OCI-LY3 (cell line): ENCODE data around the gene PELO.

Experiments used
- EZH2phosphoT487 ChIP-seq: fragments of 200-600 bp; shearing (Covaris generic); IDR thresholded peaks from 2 replicates; pipeline ENCODE4 v1.6.1; 2018; ENCODE audit warnings: antibody characterized with exemption, mixed run types, low read depth
- TF ChIP-seq, protein P1 (sequence below): fragments of 200-600, 300-600 bp; sonication (generic); IDR thresholded peaks from 2 replicates; pipeline ENCODE4 v1.5.1; 2014; ENCODE audit warnings: antibody characterized with exemption, low read length, low read depth

DNA sequence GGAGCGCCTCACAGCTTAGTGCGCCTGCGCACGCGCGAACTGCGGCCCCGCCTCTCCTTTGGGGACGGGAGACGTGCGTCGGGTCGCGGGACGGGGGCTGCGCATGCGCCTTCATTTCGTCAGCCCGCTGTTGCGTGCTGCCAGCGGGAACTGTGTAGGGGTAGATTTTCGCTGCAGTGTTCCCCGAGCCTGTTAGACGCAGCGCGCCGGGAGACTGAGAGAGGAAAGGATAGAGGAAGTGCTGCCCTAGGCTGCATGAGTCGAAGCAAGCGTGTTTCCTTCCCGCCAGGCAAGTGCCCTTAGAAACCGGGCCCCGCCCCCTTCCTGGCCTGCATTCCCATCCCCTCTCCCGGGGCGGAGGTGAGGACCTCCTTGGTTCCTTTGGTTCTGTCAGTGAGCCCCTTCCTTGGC, 12.3 kb downstream of the PELO start:
- no peak for TF ChIP-seq EZH2phosphoT487
- TF ChIP-seq, protein P1, sequence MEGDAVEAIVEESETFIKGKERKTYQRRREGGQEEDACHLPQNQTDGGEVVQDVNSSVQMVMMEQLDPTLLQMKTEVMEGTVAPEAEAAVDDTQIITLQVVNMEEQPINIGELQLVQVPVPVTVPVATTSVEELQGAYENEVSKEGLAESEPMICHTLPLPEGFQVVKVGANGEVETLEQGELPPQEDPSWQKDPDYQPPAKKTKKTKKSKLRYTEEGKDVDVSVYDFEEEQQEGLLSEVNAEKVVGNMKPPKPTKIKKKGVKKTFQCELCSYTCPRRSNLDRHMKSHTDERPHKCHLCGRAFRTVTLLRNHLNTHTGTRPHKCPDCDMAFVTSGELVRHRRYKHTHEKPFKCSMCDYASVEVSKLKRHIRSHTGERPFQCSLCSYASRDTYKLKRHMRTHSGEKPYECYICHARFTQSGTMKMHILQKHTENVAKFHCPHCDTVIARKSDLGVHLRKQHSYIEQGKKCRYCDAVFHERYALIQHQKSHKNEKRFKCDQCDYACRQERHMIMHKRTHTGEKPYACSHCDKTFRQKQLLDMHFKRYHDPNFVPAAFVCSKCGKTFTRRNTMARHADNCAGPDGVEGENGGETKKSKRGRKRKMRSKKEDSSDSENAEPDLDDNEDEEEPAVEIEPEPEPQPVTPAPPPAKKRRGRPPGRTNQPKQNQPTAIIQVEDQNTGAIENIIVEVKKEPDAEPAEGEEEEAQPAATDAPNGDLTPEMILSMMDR = no peak
